HG02642 (cell line): ENCODE measurements around the gene CACFD1.
"Not testable (repeated sequence)": the region's sequence is repeated elsewhere in the genome, so short reads cannot be mapped to it uniquely, and the experiment has no call there.

Source experiments
- ATAC-seq: cut with Tn5 transposase; IDR thresholded peaks from one replicate; pipeline ENCODE4 v1.9.1; 2021; ENCODE audit warnings: mild to moderate bottlenecking; ENCODE audit not compliant: unreplicated experiment, poor library complexity

The CACFD1 gene

GRCh38 chr9:133437753-133438531 lies 21.8 kb upstream of the CACFD1 start:
- ATAC-seq, result no peak

- ATAC-seq, result no peak
Measured at GRCh38 chr9:133439337-133439736, 20.4 kb upstream of the CACFD1 start.

GRCh38 chr9:133440874-133441273 lies 18.9 kb upstream of the CACFD1 start:
- no peak for ATAC-seq

- ATAC-seq, result no peak
Measured at GRCh38 chr9:133441571-133441970, 18.2 kb upstream of the CACFD1 start.

GRCh38 chr9:133443248-133443647 lies 16.5 kb upstream of the CACFD1 start:
- no peak for ATAC-seq

- ATAC-seq, result no peak
Measured at GRCh38 chr9:133443982-133444381, 15.8 kb upstream of the CACFD1 start.

GRCh38 chr9:133445293-133445969 lies 14.3 kb upstream of the CACFD1 start:
- no peak for ATAC-seq

- ATAC-seq, result no peak
Measured at GRCh38 chr9:133448487-133448972, 11.2 kb upstream of the CACFD1 start.

- no peak for ATAC-seq
Measured at GRCh38 chr9:133449760-133450159, 10.0 kb upstream of the CACFD1 start.

- ATAC-seq, result not testable (repeated sequence)
Measured at GRCh38 chr9:133451865-133452264, 7.9 kb upstream of the CACFD1 start.

- ATAC-seq, result no peak
Measured at GRCh38 chr9:133452562-133452961, 7.2 kb upstream of the CACFD1 start.

GRCh38 chr9:133453651-133454050 lies 6.1 kb upstream of the CACFD1 start:
- ATAC-seq, result no peak

GRCh38 chr9:133454325-133454724 lies 5.5 kb upstream of the CACFD1 start:
- ATAC-seq, result no peak

- no peak for ATAC-seq
Measured at GRCh38 chr9:133454943-133455673, 4.7 kb upstream of the CACFD1 start.

GRCh38 chr9:133455936-133456335 lies 3.8 kb upstream of the CACFD1 start:
- ATAC-seq, result no peak

- ATAC-seq, result no peak
Measured at GRCh38 chr9:133456409-133456808, 3.4 kb upstream of the CACFD1 start.

GRCh38 chr9:133457233-133457632 lies 2.5 kb upstream of the CACFD1 start:
- no peak for ATAC-seq

- no peak for ATAC-seq
Measured at GRCh38 chr9:133457748-133458147, 2.0 kb upstream of the CACFD1 start.

GRCh38 chr9:133458643-133459312 lies 1.0 kb upstream of the CACFD1 start:
- ATAC-seq, result no peak

GRCh38 chr9:133460405-133461175 lies 812 bp downstream of the CACFD1 start:
- ATAC-seq, result peak; percentile 19
